GM12872 (cell line): ENCODE data around the gene NEU2.

Experiments used
- TF ChIP-seq, protein P1 (sequence below): IDR thresholded peaks from 3 replicates; pipeline ENCODE4 v1.5.1; 2011; ENCODE audit warnings: low read depth, mild to moderate bottlenecking, low read length, moderate library complexity; ENCODE audit not compliant: insufficient read depth

NEU2 gene

GRCh38 chr2:233032551-233033320, at the start of gene NEU2:
NEU2 (plus strand) TSS chr2:233032672; CDS start chr2:233032672, 0 bp downstream.
- TF ChIP-seq, protein P1, sequence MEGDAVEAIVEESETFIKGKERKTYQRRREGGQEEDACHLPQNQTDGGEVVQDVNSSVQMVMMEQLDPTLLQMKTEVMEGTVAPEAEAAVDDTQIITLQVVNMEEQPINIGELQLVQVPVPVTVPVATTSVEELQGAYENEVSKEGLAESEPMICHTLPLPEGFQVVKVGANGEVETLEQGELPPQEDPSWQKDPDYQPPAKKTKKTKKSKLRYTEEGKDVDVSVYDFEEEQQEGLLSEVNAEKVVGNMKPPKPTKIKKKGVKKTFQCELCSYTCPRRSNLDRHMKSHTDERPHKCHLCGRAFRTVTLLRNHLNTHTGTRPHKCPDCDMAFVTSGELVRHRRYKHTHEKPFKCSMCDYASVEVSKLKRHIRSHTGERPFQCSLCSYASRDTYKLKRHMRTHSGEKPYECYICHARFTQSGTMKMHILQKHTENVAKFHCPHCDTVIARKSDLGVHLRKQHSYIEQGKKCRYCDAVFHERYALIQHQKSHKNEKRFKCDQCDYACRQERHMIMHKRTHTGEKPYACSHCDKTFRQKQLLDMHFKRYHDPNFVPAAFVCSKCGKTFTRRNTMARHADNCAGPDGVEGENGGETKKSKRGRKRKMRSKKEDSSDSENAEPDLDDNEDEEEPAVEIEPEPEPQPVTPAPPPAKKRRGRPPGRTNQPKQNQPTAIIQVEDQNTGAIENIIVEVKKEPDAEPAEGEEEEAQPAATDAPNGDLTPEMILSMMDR, result no peak

GRCh38 chr2:232982926-232983668, 49.4 kb upstream of the NEU2 start:
- TF ChIP-seq, protein P1, result no peak

GRCh38 chr2:232983669-232984140, 48.8 kb upstream of the NEU2 start:
- TF ChIP-seq, protein P1, result no peak

GRCh38 chr2:232984451-232985207, 47.8 kb upstream of the NEU2 start:
- TF ChIP-seq, protein P1, result no peak

- TF ChIP-seq, protein P1, result no peak
These were observed 46.3 kb upstream of the NEU2 start for GRCh38 chr2:232986155-232986554.

DNA sequence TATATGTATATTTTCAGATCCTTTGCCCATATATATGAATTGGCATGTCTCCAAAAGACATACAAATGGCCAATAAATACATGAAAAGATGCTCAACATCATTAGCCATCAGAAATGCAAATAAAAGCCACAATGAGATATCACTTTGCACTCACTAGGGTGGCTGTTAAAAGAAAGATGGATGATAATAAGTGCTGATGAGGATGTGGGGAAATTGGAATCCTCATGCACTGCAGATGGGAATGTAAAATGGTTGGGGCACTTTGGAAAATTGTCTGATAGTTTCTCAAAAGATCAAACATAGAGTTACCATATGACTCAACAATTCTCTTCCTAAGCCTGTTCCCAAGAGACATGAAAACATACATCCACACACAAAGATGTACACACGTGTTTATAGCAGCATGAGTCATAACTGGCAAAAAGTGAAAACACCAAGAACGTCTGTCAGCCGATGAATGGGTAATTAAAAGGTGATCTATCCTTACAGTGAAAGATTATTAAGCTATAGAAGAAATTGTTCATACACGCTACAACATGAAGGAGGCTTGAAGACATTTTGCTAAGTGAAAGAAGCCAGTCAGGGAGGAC, 39.1 kb upstream of the NEU2 start:
- TF ChIP-seq, protein P1, result no peak

- TF ChIP-seq, protein P1, result no peak
These were observed 38.0 kb upstream of the NEU2 start for GRCh38 chr2:232994446-232994845.
